Panc1 (cell line): ENCODE data around the gene OR4D5. TPM values are rescaled to one million over a fixed set of nuclear protein-coding genes. Genes with fewer than 3 reads are reported as not detected.

Experiments used
- ATAC-seq: fragments of 200-7000 bp; cut with Tn5 transposase; 2 replicates; pipeline ENCODE4 v1.9.1; 2020; ENCODE audit warnings: mild to moderate bottlenecking, moderate library complexity
- BruUV-seq: library from RNA; stranded (reverse); fragments of 400-500 nt; replicated peaks from 2 replicates; lab custom pipeline; 2021; lab: Mats Ljungman, UMichigan
- CTCF ChIA-PET: fragments of 300-600 bp; sonication (Branson Sonifier 250); formaldehyde crosslinking; loops from one replicate; lab custom pipeline; 2022; ENCODE audit warnings: antibody characterized with exemption; lab: Charles Lee
- POLR2A ChIA-PET: fragments of 300-600 bp; sonication (Branson Sonifier 250); formaldehyde crosslinking; loops from one replicate; lab custom pipeline; 2022; ENCODE audit warnings: antibody characterized with exemption; lab: Charles Lee
- DNase-seq: peaks from one replicate; pipeline ENCODE4 v3.0.0-alpha.2; 2010; ENCODE audit warnings: low read depth, low spot score
- H3K27ac ChIP-seq: 2 replicates; pipeline ENCODE4 v1.5.1; 2011; ENCODE audit warnings: mild to moderate bottlenecking, low read length, inconsistent platforms
- H3K27me3 ChIP-seq: fragments of 200-500 bp; sonication (Bioruptor generic); 2 replicates; pipeline ENCODE4 v1.6.0; 2014; ENCODE audit warnings: low read length, inconsistent platforms; ENCODE audit not compliant: control insufficient read depth, insufficient read depth
- H3K36me3 ChIP-seq: fragments of 200-500 bp; sonication (Bioruptor generic); 2 replicates; pipeline ENCODE4 v1.5.1; 2014; ENCODE audit warnings: inconsistent platforms, mild to moderate bottlenecking, low read length, moderate library complexity; ENCODE audit not compliant: control insufficient read depth, insufficient read depth
- H3K4me1 ChIP-seq: 2 replicates; pipeline ENCODE4 v1.5.1; 2011; ENCODE audit warnings: inconsistent platforms, mild to moderate bottlenecking, low read length, moderate library complexity; ENCODE audit not compliant: control insufficient read depth, insufficient read depth
- H3K4me3 ChIP-seq, 2 experiments: 2 replicates each; pipeline ENCODE4 v1.5.1; 2011 to 2012; ENCODE audit warnings: low read depth in 2 of 2, low read length in 2 of 2, mild to moderate bottlenecking in 2 of 2, inconsistent platforms in 1 of 2, moderate library complexity in 1 of 2
- H3K9me3 ChIP-seq: fragments of 200-500 bp; sonication (Bioruptor generic); 2 replicates; pipeline ENCODE4 v1.5.1; 2014; ENCODE audit warnings: low read depth, mild to moderate bottlenecking, inconsistent platforms, low read length, moderate library complexity; ENCODE audit not compliant: control insufficient read depth, insufficient read depth
- CTCF ChIP-seq: fragments of 450-650 bp; IDR thresholded peaks from 2 replicates; pipeline ENCODE4 v1.5.1; 2017; ENCODE audit warnings: mild to moderate bottlenecking
- POLR2AphosphoS5 ChIP-seq: IDR thresholded peaks from 2 replicates; pipeline ENCODE4 v1.6.1; 2012; ENCODE audit warnings: mild to moderate bottlenecking, low read depth, low read length, moderate library complexity
- REST ChIP-seq, 2 experiments: IDR thresholded peaks; 2 replicates each; pipeline ENCODE4 v1.6.1; 2011 to 2012; ENCODE audit warnings: low read depth in 2 of 2, control low read depth in 1 of 2, low read length in 1 of 2, mild to moderate bottlenecking in 1 of 2, moderate library complexity in 1 of 2; ENCODE audit not compliant: insufficient read depth in 1 of 2
- SIN3A ChIP-seq: IDR thresholded peaks from 2 replicates; pipeline ENCODE4 v1.6.1; 2012; ENCODE audit warnings: low read depth, mild to moderate bottlenecking, low read length, moderate library complexity, borderline replicate concordance; ENCODE audit not compliant: insufficient read depth
- TCF7L2 ChIP-seq: IDR thresholded peaks from 2 replicates; pipeline ENCODE4 v1.6.1; 2011; ENCODE audit warnings: mild to moderate bottlenecking, low read depth, low read length, inconsistent platforms
- in situ Hi-C: cut with HindIII; loops from 2 replicates; pipeline ENCODE4 v1.10.0; 2016; ENCODE audit warnings: low sequenced_read_pairs, low pct_unique_long_range_greater_than_20kb
- intact Hi-C: fragments of 100-400 bp; cut with micrococcal nuclease; formaldehyde crosslinking; loops from one replicate; pipeline ENCODE4 v1.10.0; 2022; ENCODE audit not compliant: unreplicated experiment
- total RNA-seq: library from RNA; stranded (reverse); gene quantifications from one replicate; pipeline ENCODE4 v1.2.1, GENCODE V29; 2021; ENCODE audit not compliant: unreplicated experiment

OR4D5 gene
- total RNA-seq, 1 experiment from 2014 or later, result not detected

GRCh38 chr11:123945132-123945531 lies 5.7 kb downstream of the OR4D5 start:
- CTCF ChIA-PET, result no interaction called here

GRCh38 chr11:123956752-123957151 lies 17.3 kb downstream of the OR4D5 start:
- no peak for TF ChIP-seq CTCF
- no peak for ATAC-seq
- DNase-seq, result no peak
- H3K27ac ChIP-seq, result no peak overlapping the region
- BruUV-seq, result no TSS peak
- CTCF ChIA-PET, result no interaction called here
- H3K36me3 ChIP-seq, result no peaks in the 10 kb centered on the region
- intact Hi-C loops (no loop called here), in situ Hi-C loops (no loop called here)
- no peaks in the 10 kb centered on the region for H3K4me1 ChIP-seq
- no peaks in the 10 kb centered on the region for H3K27me3 ChIP-seq
- no peaks in the 10 kb centered on the region for H3K9me3 ChIP-seq
- POLR2A ChIA-PET, result no interaction called here
- H3K4me3 ChIP-seq, result no peak overlapping the region

More at GRCh38 chr11:123945132-123945531, 5.7 kb downstream of the OR4D5 start:
- Histone ChIP-seq H3K27me3 (no peaks in the 10 kb centered on the region), H3K4me3 (no peak overlapping the region), H3K36me3 (no peaks in the 10 kb centered on the region), H3K4me1 (no peaks in the 10 kb centered on the region), H3K9me3 (no peaks in the 10 kb centered on the region), H3K27ac (no peak overlapping the region)
- intact Hi-C loops, result no loop called here
- in situ Hi-C loops, result no loop called here
- TF ChIP-seq POLR2AphosphoS5 (no peak), CTCF (no peak), TCF7L2 (no peak), REST (IDR thresholded peaks at IDR 0.05; ENCODE audit: insufficient read depth in 1 of 2, low read depth in 2 of 2, low read length in 1 of 2) (no peak), SIN3A (no peak)
- POLR2A ChIA-PET, result no interaction called here
- ATAC-seq, result no peak
- BruUV-seq, result no TSS peak
- DNase-seq, result no peak

- in situ Hi-C loops (no loop called here), intact Hi-C loops (no loop called here)
- no peak for TF ChIP-seq POLR2AphosphoS5
- TF ChIP-seq TCF7L2, result no peak
- no peak for TF ChIP-seq REST (IDR thresholded peaks at IDR 0.05; ENCODE audit: insufficient read depth in 1 of 2, low read depth in 2 of 2, low read length in 1 of 2)
- TF ChIP-seq SIN3A, result no peak
- TF ChIP-seq CTCF, result no peak
- DNase-seq (no peak), ATAC-seq (no peak)
- Histone ChIP-seq H3K27ac (no peak overlapping the region), H3K4me3 (no peak overlapping the region), H3K27me3 (no peaks in the 10 kb centered on the region), H3K36me3 (no peaks in the 10 kb centered on the region), H3K4me1 (no peaks in the 10 kb centered on the region), H3K9me3 (no peaks in the 10 kb centered on the region)
- no TSS peak for BruUV-seq
- ChIA-PET POLR2A (no interaction called here), CTCF (no interaction called here)
Observed at GRCh38 chr11:123973816-123974215, 34.4 kb downstream of the OR4D5 start.
